Ovary (tissue), 9 donors: ENCODE measurements around the gene S100A2. TPM values are rescaled to one million over a fixed set of nuclear protein-coding genes. Genes with fewer than 3 reads are reported as not detected.

Experiments used
- DNase-seq, 5 donors: peaks; one replicate each; pipeline ENCODE4 v3.0.0-alpha.2; 2019 to 2020
- H3K27ac ChIP-seq, 2 donors: fragments of 200-600 bp; one replicate each; pipeline versions ENCODE4 v1.5.1 to v1.8.0; 2019 to 2022
- H3K27me3 ChIP-seq: fragments of 200-600 bp; one replicate; pipeline ENCODE4 v1.8.0; 2022
- H3K36me3 ChIP-seq: fragments of 200-600 bp; sonication (generic); one replicate; pipeline ENCODE4 v1.5.1; 2019
- H3K4me1 ChIP-seq: one replicate; pipeline ENCODE4 v1.8.1; 2013; ENCODE audit warnings: mild to moderate bottlenecking, moderate library complexity; ENCODE audit not compliant: insufficient read depth
- H3K4me3 ChIP-seq: fragments of 200-600 bp; sonication (generic); one replicate; pipeline ENCODE4 v1.5.1; 2017
- H3K9me3 ChIP-seq, 2 donors: fragments of 200-600 bp in 1 of 2; sonication (generic) in 1 of 2; one replicate each; pipeline versions ENCODE4 v1.5.1 to v1.8.1; 2013 to 2019; ENCODE audit warnings: mild to moderate bottlenecking in 1 of 2, moderate library complexity in 1 of 2
- CTCF ChIP-seq, 3 donors: fragments of 450-650 bp in 2 of 3; fragments of 200-600 bp in 1 of 3; IDR thresholded peaks; one replicate each; pipeline versions ENCODE4 v1.5.1 to v1.8.0; 2016 to 2022; ENCODE audit warnings: antibody characterized with exemption in 3 of 3, mild to moderate bottlenecking in 1 of 3
- EP300 ChIP-seq: sonication (generic); formaldehyde crosslinking; IDR thresholded peaks from one replicate; pipeline ENCODE4 v1.6.1; 2017; ENCODE audit warnings: antibody characterized with exemption
- POLR2A ChIP-seq: fragments of 450-650 bp; IDR thresholded peaks from one replicate; pipeline ENCODE4 v1.6.1; 2017; ENCODE audit warnings: antibody characterized with exemption, mild to moderate bottlenecking, moderate library complexity
- whole genome bisulfite sequencing, 3 donors: extraction: QIAGEN DNeasy Blood & Tissue Kit in 1 of 3; methylation state at CpG; one replicate each; pipeline versions ENCODE4 v1.1.5 to v1.1.7; 2013 to 2017; 5-methylcytosine and 5-hydroxymethylcytosine counted together
- intact Hi-C, 4 donors: fragments of 100-400 bp; cut with DNase I; formaldehyde crosslinking; loops; one replicate each; pipeline versions ENCODE4 v1.11.0 to v1.15.1; 2022 to 2023
- polyA plus RNA-seq, 2 donors: library from polyadenylated mRNA; stranded (reverse); fragments of 200-250 nt in 1 of 2; fragments of 350-450 nt in 1 of 2; fragmentation: Illumina TruSeq in 1 of 2; extraction: RNeasy Lipid Tissue Mini Kit (QIAGEN cat#74804) in 1 of 2; gene quantifications; one replicate each; pipeline ENCODE4 v1.2.3, GENCODE V29; 2013 to 2014
- total RNA-seq, 7 donors: library from RNA; depleted of rRNA in 2 of 7; stranded (reverse); fragments of >200 nt in 2 of 7; fragmentation: NEBNext Ultra II Directional in 3 of 7; extraction: Animal tissue kit (Norgen Biotek cat#: 25700) in 3 of 7; gene quantifications; one replicate each; pipeline versions ENCODE4 v1.1.0 to v1.2.4, GENCODE V29; 2016 to 2023
- donor health status: DM: no; HTN: no; CAD: no; lungs with moderate emphysema.
- donor health status: DM: no; HTN: no; CAD: no.
- donor health status: Bipolar disorder and iron deficiency.
- donor health status: DM: yes; HTN: yes; CAD: no.
- donor health status: DM: no; HTN: no; CAD: no.
- donor health status: DM: yes; HTN: yes; CAD: no.

S100A2 gene
- total and polyA plus RNA-seq, 9 donors: 0.61 to 4.0 (median 1.8) TPM; not detected in 2

- WGBS, 3 donors: 54 to 61% (median 60%) methylated on average over 13 of the region's 13 CpGs
- Histone ChIP-seq H3K27ac (no peak overlapping the region), H3K4me1 (peaks cover 19% of the 10 kb centered on the region), H3K4me3 (no peak overlapping the region), H3K27me3 (no peaks in the 10 kb centered on the region), H3K9me3 (no peaks in the 10 kb centered on the region), H3K36me3 (no peaks in the 10 kb centered on the region)
- DNase-seq: peak in 2 of 5 donors; percentile 25 to 35
- intact Hi-C loops: no loop called here
- TF ChIP-seq CTCF (IDR thresholded peaks at IDR 0.05) (no peak), EP300 (no peak), POLR2A (no peak)
Measured at GRCh38 chr1:153542956-153543711, 22.5 kb downstream of the S100A2 start.

GRCh38 chr1:153541641-153542590, 23.7 kb downstream of the S100A2 start:
- H3K9me3 ChIP-seq: no peaks in the 10 kb centered on the region
- DNase-seq: peak in 2 of 5 donors; percentile 6 to 20
- 65 to 74% (median 73%) methylated on average over 13 of the region's 13 CpGs for WGBS, 3 donors
- H3K27me3 ChIP-seq: no peaks in the 10 kb centered on the region
- intact Hi-C loops: no loop called here
- no peaks in the 10 kb centered on the region for H3K36me3 ChIP-seq
- peaks cover 18% of the 10 kb centered on the region for H3K4me1 ChIP-seq
- no peak overlapping the region for H3K4me3 ChIP-seq
- TF ChIP-seq CTCF (IDR thresholded peaks at IDR 0.05) (no peak), POLR2A (no peak), EP300 (no peak)
- no peak overlapping the region for H3K27ac ChIP-seq

DNA sequence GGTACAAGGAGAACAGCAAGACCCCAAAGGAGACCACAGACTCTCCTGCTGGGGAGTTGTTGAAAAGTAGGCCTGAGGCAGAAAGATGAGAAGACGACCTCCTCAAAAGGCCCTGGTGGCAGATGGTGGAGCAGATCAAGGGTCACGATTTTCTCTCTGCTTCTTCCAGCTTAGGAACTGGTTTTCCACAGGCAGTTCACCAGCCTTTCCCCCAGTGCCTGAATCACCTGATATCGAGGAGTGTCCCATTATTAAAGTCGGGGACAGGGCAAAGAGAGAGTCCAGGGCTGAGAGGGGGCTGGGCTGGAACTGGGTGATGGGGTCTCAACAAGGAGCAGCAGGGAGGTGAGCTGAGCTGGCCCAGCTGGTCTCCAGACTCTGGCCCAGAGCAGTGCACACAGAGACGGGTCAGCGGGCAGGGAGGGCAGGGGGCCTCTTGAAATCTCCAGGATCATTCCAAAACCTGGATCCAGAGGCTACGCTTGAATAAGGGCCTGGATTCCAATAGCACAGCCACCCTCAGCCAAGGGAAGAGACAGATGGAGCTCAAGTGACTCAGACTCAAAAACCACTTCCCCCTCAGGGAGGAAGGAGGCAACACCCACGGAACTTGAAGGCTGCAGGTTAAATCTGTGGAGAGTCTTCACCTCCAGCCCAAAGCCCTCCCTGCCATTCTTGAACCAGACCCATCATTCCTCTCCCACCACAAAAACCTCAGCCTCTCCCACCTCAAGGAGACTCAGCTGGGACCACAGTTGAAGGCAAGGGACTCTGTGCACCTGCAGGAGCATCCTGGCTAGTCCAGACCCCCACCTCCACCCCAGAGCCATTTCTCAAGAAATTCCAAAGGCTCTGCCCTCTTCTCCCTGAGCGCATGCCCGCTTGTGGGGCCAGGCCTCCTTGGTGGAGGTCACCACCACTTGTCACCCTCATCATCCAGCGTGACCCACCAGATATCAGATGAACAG, 25.0 kb downstream of the S100A2 start, which contains the start of gene S100A5:
Gene S100A5, minus strand, starts transcription at position 541 of the 968 bp plus-strand sequence. CDS start 743 bp downstream, outside the sequence.
- 85 to 88% (median 87%) methylated on average over 11 of the region's 11 CpGs for WGBS, 3 donors
- Histone ChIP-seq H3K27me3 (no peaks in the 10 kb centered on the region), H3K9me3 (no peaks in the 10 kb centered on the region), H3K4me3 (no peak within 1 kb of the TSS), H3K4me1 (peaks cover 20% of the 10 kb centered on the region), H3K36me3 (no peaks in the 10 kb centered on the region), H3K27ac (no peak within 1 kb of the TSS)
- TF ChIP-seq CTCF (IDR thresholded peaks at IDR 0.05): no peak
- no peak for TF ChIP-seq POLR2A
- no peak for TF ChIP-seq EP300
- intact Hi-C loops: no loop called here
- peak in 2 of 5 donors; percentile 3 to 16 for DNase-seq
